Tibial artery (tissue), 4 donors: ENCODE measurements around the gene MT2A.

ENCODE experiments used
- DNase-seq, 2 donors: peaks; one replicate each; pipeline ENCODE4 v3.0.0-alpha.2; 2019
- H3K27ac ChIP-seq, 2 donors: fragments of 200-600 bp; sonication (generic) in 1 of 2; 1 replicate in 1 of 2; 2 replicates in 1 of 2; pipeline ENCODE4 v1.5.1; 2018 to 2019; ENCODE audit warnings: mild to moderate bottlenecking in 1 of 2
- H3K27me3 ChIP-seq, 2 donors: fragments of 200-600 bp; sonication (generic) in 1 of 2; one replicate each; pipeline versions ENCODE4 v1.5.1 to v1.6.0; 2016 to 2019
- H3K36me3 ChIP-seq, 3 donors: fragments of 200-600 bp; sonication (generic) in 2 of 3; one replicate each; pipeline ENCODE4 v1.5.1; 2016 to 2019; ENCODE audit warnings: mild to moderate bottlenecking in 2 of 3
- H3K4me1 ChIP-seq, 4 donors: fragments of 200-600 bp; sonication (generic) in 2 of 4; 1 replicate in 3 of 4; 2 replicates in 1 of 4; pipeline ENCODE4 v1.5.1; 2016 to 2019
- H3K4me3 ChIP-seq, 2 donors: fragments of 200-600 bp; sonication (generic) in 1 of 2; 1 replicate in 1 of 2; 2 replicates in 1 of 2; pipeline ENCODE4 v1.5.1; 2018 to 2019; ENCODE audit warnings: mild to moderate bottlenecking in 2 of 2
- H3K9me3 ChIP-seq, 3 donors: fragments of 200-600 bp; sonication (generic) in 1 of 3; one replicate each; pipeline ENCODE4 v1.5.1; 2016 to 2019
- CTCF ChIP-seq, 2 experiments: fragments of 200-600 bp in 1 of 2; fragments of 450-650 bp in 1 of 2; IDR thresholded peaks; one replicate each; pipeline ENCODE4 v1.5.1; 2017 to 2019; ENCODE audit warnings: antibody characterized with exemption in 2 of 2, mild to moderate bottlenecking in 1 of 2, moderate library complexity in 1 of 2
- intact Hi-C: fragments of 100-400 bp; cut with DNase I; formaldehyde crosslinking; loops from one replicate; pipeline ENCODE4 v1.15.0; 2023; ENCODE audit warnings: low total_unique reads

Gene MT2A

DNA sequence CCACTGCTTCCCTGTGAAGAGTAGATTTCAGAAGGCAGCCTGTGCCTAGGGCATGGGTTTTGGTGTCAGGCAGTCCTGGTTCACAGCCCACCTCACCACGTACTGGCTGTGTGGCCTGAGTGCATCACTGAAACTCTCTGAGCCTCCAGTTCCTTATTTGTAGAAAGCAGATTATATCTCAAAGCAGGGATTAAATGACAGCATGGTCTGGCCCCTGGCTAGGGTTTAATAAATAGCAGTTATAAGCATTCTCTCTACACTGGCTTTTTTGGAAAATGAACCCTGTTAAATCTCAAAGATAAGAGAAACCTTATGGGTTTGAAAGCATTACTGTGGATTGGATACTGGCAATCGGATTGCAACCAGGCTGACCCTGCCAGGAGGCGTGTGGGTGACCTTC, 21.1 kb downstream of the MT2A start:
- DNase-seq, result no peak
- Histone ChIP-seq H3K27ac (peak overlapping the region; percentile 50 to 99), H3K4me1 (peaks cover 0 to 46% (median 12%) of the 10 kb centered on the region in 4 donors), H3K36me3 (no peaks in the 10 kb centered on the region), H3K9me3 (no peaks in the 10 kb centered on the region), H3K27me3 (no peaks in the 10 kb centered on the region), H3K4me3 (no peak overlapping the region)
- intact Hi-C loops, result no loop called here
- TF ChIP-seq CTCF (IDR thresholded peaks at IDR 0.05), result no peak

- Histone ChIP-seq H3K27ac (peak overlapping the region in 1 of 2 donors; percentile 99), H3K27me3 (no peaks in the 10 kb centered on the region)
- DNase-seq, result no peak
These were observed 21.8 kb downstream of the MT2A start for GRCh38 chr16:56630134-56630533.

DNA sequence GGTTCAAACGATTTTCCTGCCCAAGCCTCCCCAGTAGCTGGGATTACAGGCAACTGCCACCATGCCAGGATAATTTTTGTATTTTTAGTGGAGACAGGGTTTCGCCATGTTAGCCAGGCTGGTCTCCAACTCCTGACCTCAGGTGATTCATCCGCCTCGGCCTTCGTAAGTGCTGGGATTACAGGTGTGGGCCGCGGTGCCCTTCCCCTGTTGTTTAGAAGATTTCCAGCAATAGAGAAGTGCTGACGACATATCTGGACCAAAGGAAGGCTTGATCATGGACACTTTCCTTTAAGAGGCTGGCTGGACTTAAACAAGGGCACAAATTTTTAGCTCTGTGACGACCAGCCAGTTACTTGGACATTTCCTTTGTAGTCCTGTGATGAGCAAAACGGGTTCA, 22.8 kb downstream of the MT2A start:
- H3K9me3 ChIP-seq, result no peaks in the 10 kb centered on the region
- no peak for DNase-seq
- H3K27ac ChIP-seq, result peak overlapping the region; percentile 77 to 95
- intact Hi-C loops, result no loop called here
- no peaks in the 10 kb centered on the region for H3K27me3 ChIP-seq
- peak overlapping the region in 1 of 2 donors; percentile 67 for H3K4me3 ChIP-seq
- no peak for TF ChIP-seq CTCF (IDR thresholded peaks at IDR 0.05)
- H3K36me3 ChIP-seq, result no peaks in the 10 kb centered on the region
- peaks cover 0 to 53% (median 18%) of the 10 kb centered on the region in 4 donors for H3K4me1 ChIP-seq

More at GRCh38 chr16:56630134-56630533, 21.8 kb downstream of the MT2A start:
- TF ChIP-seq CTCF (IDR thresholded peaks at IDR 0.05), result no peak
- H3K36me3 ChIP-seq, result no peaks in the 10 kb centered on the region
- H3K9me3 ChIP-seq, result no peaks in the 10 kb centered on the region
- no peak overlapping the region for H3K4me3 ChIP-seq
- H3K4me1 ChIP-seq, result peaks cover 0 to 46% (median 13%) of the 10 kb centered on the region in 4 donors
- intact Hi-C loops, result no loop called here

GRCh38 chr16:56631832-56632155, 23.4 kb downstream of the MT2A start:
- Histone ChIP-seq H3K9me3 (no peaks in the 10 kb centered on the region), H3K4me1 (peaks cover 0 to 53% (median 18%) of the 10 kb centered on the region in 4 donors), H3K27ac (peak overlapping the region; percentile 77 to 95), H3K4me3 (peak overlapping the region; percentile 64 to 67), H3K36me3 (no peaks in the 10 kb centered on the region), H3K27me3 (no peaks in the 10 kb centered on the region)
- TF ChIP-seq CTCF (IDR thresholded peaks at IDR 0.05), result no peak
- no peak for DNase-seq
- intact Hi-C loops, result no loop called here

- no peaks in the 10 kb centered on the region for H3K27me3 ChIP-seq
- intact Hi-C loops, result no loop called here
- H3K9me3 ChIP-seq, result no peaks in the 10 kb centered on the region
- H3K36me3 ChIP-seq, result no peaks in the 10 kb centered on the region
- H3K4me1 ChIP-seq, result peaks cover 0 to 53% (median 18%) of the 10 kb centered on the region in 4 donors
- TF ChIP-seq CTCF (IDR thresholded peaks at IDR 0.05), result no peak
- peak; percentile 73 to 91 for DNase-seq
- H3K4me3 ChIP-seq, result peak within 1 kb of the TSS; percentile 64 to 67
- peak within 1 kb of the TSS; percentile 77 to 95 for H3K27ac ChIP-seq
These were observed 23.9 kb downstream of the MT2A start, which contains the start of gene MT1M for GRCh38 chr16:56632156-56632847. MT1M (plus strand) TSS chr16:56632659; CDS start chr16:56632732, 73 bp downstream.
